ENCODE data around the gene L3MBTL4.

The L3MBTL4 gene

GRCh38 chr18:5937795-5938194 lies 476.9 kb downstream of the L3MBTL4 start:
- Histone ChIP-seq H2AFZ (ENCODE audit: low read depth, low read length) (no peak overlapping the region), H3K4me1 (ENCODE audit: control insufficient read depth, insufficient read depth, low read depth, low read length) (peaks cover 1% of the 10 kb centered on the region), H2AK5ac (ENCODE audit: low read length, severe bottlenecking) (no peak overlapping the region), H3K27me3 (ENCODE audit: control insufficient read depth in 1 of 2, insufficient read depth in 1 of 2, low read length in 2 of 2) (peaks cover 0 to 11% of the 10 kb centered on the region in 2 experiments), H3K18ac (ENCODE audit: low read depth in 1 of 2, low read length in 2 of 2) (no peak overlapping the region), H3K27ac (ENCODE audit: low read length, poor library complexity, severe bottlenecking) (no peak overlapping the region), H2BK12ac (ENCODE audit: low read length in 2 of 2) (no peak overlapping the region), H4K8ac (ENCODE audit: low read length) (no peak overlapping the region), H3K9ac (ENCODE audit: low read length) (no peak overlapping the region), H3K14ac (ENCODE audit: low read length in 2 of 2) (no peak overlapping the region), H3K23ac (ENCODE audit: low read length in 2 of 2) (no peak overlapping the region), H3K4ac (ENCODE audit: low read depth in 1 of 2, low read length in 2 of 2) (no peak overlapping the region), H4K91ac (ENCODE audit: low read length) (no peak overlapping the region), H2BK5ac (ENCODE audit: low read depth, low read length, poor library complexity, severe bottlenecking) (no peak overlapping the region), H3K36me3 (ENCODE audit: control insufficient read depth in 1 of 2, insufficient read depth in 2 of 2, low read depth in 1 of 2, low read length in 2 of 2) (no peaks in the 10 kb centered on the region), H2BK15ac (ENCODE audit: low read depth, poor library complexity, severe bottlenecking) (no peak overlapping the region), H3K79me1 (replicated peaks; ENCODE audit: low read length, poor library complexity, severe bottlenecking) (no peaks in the 10 kb centered on the region), H3K9me3 (ENCODE audit: control insufficient read depth, low read length) (peaks cover 4% of the 10 kb centered on the region), H3K4me2 (ENCODE audit: low read length, poor library complexity, severe bottlenecking) (no peak overlapping the region), H2BK120ac (ENCODE audit: low read depth, low read length) (no peak overlapping the region), H3K4me3 (ENCODE audit: insufficient read depth in 1 of 2, low read depth in 1 of 2, low read length in 2 of 2) (no peak overlapping the region)
- 57% methylated on average over 2 of the region's 3 CpGs for WGBS
- no peak for DNase-seq

GRCh38 chr18:5937121-5937520 lies 477.6 kb downstream of the L3MBTL4 start:
- Histone ChIP-seq H2BK5ac (ENCODE audit: low read depth, low read length, poor library complexity, severe bottlenecking) (no peak overlapping the region), H3K18ac (ENCODE audit: low read depth in 1 of 2, low read length in 2 of 2) (no peak overlapping the region), H3K14ac (ENCODE audit: low read length in 2 of 2) (no peak overlapping the region), H2AK5ac (ENCODE audit: low read length, severe bottlenecking) (no peak overlapping the region), H3K79me1 (replicated peaks; ENCODE audit: low read length, poor library complexity, severe bottlenecking) (no peaks in the 10 kb centered on the region), H2BK120ac (ENCODE audit: low read depth, low read length) (no peak overlapping the region), H3K4me1 (ENCODE audit: control insufficient read depth, insufficient read depth, low read depth, low read length) (peaks cover 1% of the 10 kb centered on the region), H2AFZ (ENCODE audit: low read depth, low read length) (no peak overlapping the region), H3K4ac (ENCODE audit: low read depth in 1 of 2, low read length in 2 of 2) (no peak overlapping the region), H3K4me3 (ENCODE audit: insufficient read depth in 1 of 2, low read depth in 1 of 2, low read length in 2 of 2) (no peak overlapping the region), H3K27me3 (ENCODE audit: control insufficient read depth in 1 of 2, insufficient read depth in 1 of 2, low read length in 2 of 2) (peaks cover 0 to 11% of the 10 kb centered on the region in 2 experiments), H3K9ac (ENCODE audit: low read length) (no peak overlapping the region), H2BK12ac (ENCODE audit: low read length in 2 of 2) (no peak overlapping the region), H3K4me2 (ENCODE audit: low read length, poor library complexity, severe bottlenecking) (no peak overlapping the region), H3K23ac (ENCODE audit: low read length in 2 of 2) (no peak overlapping the region), H2BK15ac (ENCODE audit: low read depth, poor library complexity, severe bottlenecking) (no peak overlapping the region), H3K27ac (ENCODE audit: low read length, poor library complexity, severe bottlenecking) (no peak overlapping the region), H4K91ac (ENCODE audit: low read length) (no peak overlapping the region), H3K36me3 (ENCODE audit: control insufficient read depth in 1 of 2, insufficient read depth in 2 of 2, low read depth in 1 of 2, low read length in 2 of 2) (no peaks in the 10 kb centered on the region), H3K9me3 (ENCODE audit: control insufficient read depth, low read length) (peaks cover 4% of the 10 kb centered on the region), H4K8ac (ENCODE audit: low read length) (no peak overlapping the region)
- no peak for DNase-seq
- WGBS = 91% methylated on average over 7 of the region's 7 CpGs

GRCh38 chr18:5930789-5931188 lies 483.9 kb downstream of the L3MBTL4 start:
- peaks cover 16% of the 10 kb centered on the region for H3K9me3 ChIP-seq (ENCODE audit: control insufficient read depth, low read length)
- no peak overlapping the region for H2AK5ac ChIP-seq (ENCODE audit: low read length, severe bottlenecking)
- no peaks in the 10 kb centered on the region for H3K36me3 ChIP-seq (ENCODE audit: control insufficient read depth in 1 of 2, insufficient read depth in 2 of 2, low read depth in 1 of 2, low read length in 2 of 2)
- no peak overlapping the region for H3K4me3 ChIP-seq (ENCODE audit: insufficient read depth in 1 of 2, low read depth in 1 of 2, low read length in 2 of 2)
- no peak overlapping the region for H3K18ac ChIP-seq (ENCODE audit: low read depth in 1 of 2, low read length in 2 of 2)
- H3K4ac ChIP-seq (ENCODE audit: low read depth in 1 of 2, low read length in 2 of 2) = no peak overlapping the region
- no peak overlapping the region for H2BK5ac ChIP-seq (ENCODE audit: low read depth, low read length, poor library complexity, severe bottlenecking)
- DNase-seq = no peak
- H3K27ac ChIP-seq (ENCODE audit: low read length, poor library complexity, severe bottlenecking) = no peak overlapping the region
- H2AFZ ChIP-seq (ENCODE audit: low read depth, low read length) = no peak overlapping the region
- H3K4me1 ChIP-seq (ENCODE audit: control insufficient read depth, insufficient read depth, low read depth, low read length) = peaks cover 1% of the 10 kb centered on the region
- H3K23ac ChIP-seq (ENCODE audit: low read length in 2 of 2) = no peak overlapping the region
- peaks cover 0 to 8% of the 10 kb centered on the region in 2 experiments for H3K27me3 ChIP-seq (ENCODE audit: control insufficient read depth in 1 of 2, insufficient read depth in 1 of 2, low read length in 2 of 2)
- H2BK120ac ChIP-seq (ENCODE audit: low read depth, low read length) = no peak overlapping the region
- no peak overlapping the region for H4K91ac ChIP-seq (ENCODE audit: low read length)
- H4K8ac ChIP-seq (ENCODE audit: low read length) = no peak overlapping the region
- no peak overlapping the region for H2BK15ac ChIP-seq (ENCODE audit: low read depth, poor library complexity, severe bottlenecking)
- H3K79me1 ChIP-seq (replicated peaks; ENCODE audit: low read length, poor library complexity, severe bottlenecking) = no peaks in the 10 kb centered on the region
- H3K9ac ChIP-seq (ENCODE audit: low read length) = no peak overlapping the region
- WGBS = 67% methylated on average over 1 of the region's 2 CpGs
- no peak overlapping the region for H3K4me2 ChIP-seq (ENCODE audit: low read length, poor library complexity, severe bottlenecking)
- no peak overlapping the region for H3K14ac ChIP-seq (ENCODE audit: low read length in 2 of 2)
- no peak overlapping the region for H2BK12ac ChIP-seq (ENCODE audit: low read length in 2 of 2)

GRCh38 chr18:5918205-5918858 lies 496.4 kb downstream of the L3MBTL4 start:
- Histone ChIP-seq H4K8ac (ENCODE audit: low read length) (no peak overlapping the region), H3K4me1 (ENCODE audit: control insufficient read depth, insufficient read depth, low read depth, low read length) (no peaks in the 10 kb centered on the region), H2BK5ac (ENCODE audit: low read depth, low read length, poor library complexity, severe bottlenecking) (no peak overlapping the region), H3K4ac (ENCODE audit: low read depth in 1 of 2, low read length in 2 of 2) (no peak overlapping the region), H2BK12ac (ENCODE audit: low read length in 2 of 2) (no peak overlapping the region), H2AFZ (ENCODE audit: low read depth, low read length) (no peak overlapping the region), H3K18ac (ENCODE audit: low read depth in 1 of 2, low read length in 2 of 2) (no peak overlapping the region), H4K91ac (ENCODE audit: low read length) (no peak overlapping the region), H3K27me3 (ENCODE audit: control insufficient read depth in 1 of 2, insufficient read depth in 1 of 2, low read length in 2 of 2) (peaks cover 0 to 7% of the 10 kb centered on the region in 2 experiments), H2BK120ac (ENCODE audit: low read depth, low read length) (no peak overlapping the region), H3K14ac (ENCODE audit: low read length in 2 of 2) (no peak overlapping the region), H2AK5ac (ENCODE audit: low read length, severe bottlenecking) (no peak overlapping the region), H3K4me3 (ENCODE audit: insufficient read depth in 1 of 2, low read depth in 1 of 2, low read length in 2 of 2) (no peak overlapping the region), H3K79me1 (replicated peaks; ENCODE audit: low read length, poor library complexity, severe bottlenecking) (no peaks in the 10 kb centered on the region), H3K23ac (ENCODE audit: low read length in 2 of 2) (no peak overlapping the region), H3K4me2 (ENCODE audit: low read length, poor library complexity, severe bottlenecking) (no peak overlapping the region), H3K27ac (ENCODE audit: low read length, poor library complexity, severe bottlenecking) (no peak overlapping the region), H3K9me3 (ENCODE audit: control insufficient read depth, low read length) (no peaks in the 10 kb centered on the region), H2BK15ac (ENCODE audit: low read depth, poor library complexity, severe bottlenecking) (no peak overlapping the region), H3K36me3 (ENCODE audit: control insufficient read depth in 1 of 2, insufficient read depth in 2 of 2, low read depth in 1 of 2, low read length in 2 of 2) (no peaks in the 10 kb centered on the region), H3K9ac (ENCODE audit: low read length) (no peak overlapping the region)
- 98% methylated on average over 2 of the region's 3 CpGs for WGBS
- no peak for DNase-seq
